Naive B cell (primary cell): Measurements from ENCODE around the gene PHF14. TPM values are rescaled to one million over a fixed set of nuclear protein-coding genes. Genes with fewer than 3 reads are reported as not detected.
"Not testable (repeated sequence)": the region's sequence is repeated elsewhere in the genome, so short reads cannot be mapped to it uniquely, and the experiment has no call there.

ENCODE experiments used
- ATAC-seq, 2 donors: fragments of 150-1000 bp; cut with Tn5 transposase; 2 replicates each; pipeline ENCODE4 v1.10.0; 2021; ENCODE audit warnings: low read depth in 2 of 2, mild to moderate bottlenecking in 2 of 2, moderate library complexity in 2 of 2
- DNase-seq: peaks from one replicate; pipeline ENCODE4 v3.0.0; 2022
- H3K27ac Mint-ChIP-seq, 6 donors: one replicate each; pipeline ENCODE4 v1.8.0; 2020 to 2022; ENCODE audit warnings: mild to moderate bottlenecking in 6 of 6, mixed read lengths in 6 of 6, moderate library complexity in 5 of 6, inconsistent platforms in 2 of 6
- H3K27me3 Mint-ChIP-seq, 3 donors: one replicate each; pipeline ENCODE4 v1.8.0; 2021 to 2022; ENCODE audit warnings: mixed read lengths in 3 of 3, mild to moderate bottlenecking in 1 of 3
- H3K36me3 Mint-ChIP-seq, 2 donors: one replicate each; pipeline ENCODE4 v1.8.0; 2020 to 2022; ENCODE audit warnings: mixed read lengths in 2 of 2, inconsistent platforms in 1 of 2, mild to moderate bottlenecking in 1 of 2
- H3K4me1 Mint-ChIP-seq, 3 donors: one replicate each; pipeline ENCODE4 v1.8.0; 2020 to 2022; ENCODE audit warnings: mixed read lengths in 3 of 3, inconsistent platforms in 1 of 3, mild to moderate bottlenecking in 1 of 3, moderate library complexity in 1 of 3
- H3K4me3 Mint-ChIP-seq, 8 donors: one replicate each; pipeline ENCODE4 v1.8.0; 2020 to 2022; ENCODE audit warnings: mild to moderate bottlenecking in 8 of 8, mixed read lengths in 8 of 8, moderate library complexity in 8 of 8, inconsistent platforms in 2 of 8
- H3K9me3 Mint-ChIP-seq, 7 donors: one replicate each; pipeline ENCODE4 v1.8.0; 2020 to 2022; ENCODE audit warnings: mixed read lengths in 7 of 7, mild to moderate bottlenecking in 5 of 7, inconsistent platforms in 2 of 7, moderate library complexity in 1 of 7
- polyA plus RNA-seq, 6 donors: library from polyadenylated mRNA; unstranded; fragments of 300-500 nt; fragmentation: Illumina TruSeq; gene quantifications; one replicate each; pipeline ENCODE4 v1.2.3, GENCODE V29; 2021; ENCODE audit warnings: low read depth in 6 of 6

PHF14 gene
- 10 to 100 TPM in 5 of 6 donors, 1 to 10 TPM in 1; 9.6 to 14.3 (median 13.4) TPM for polyA plus RNA-seq

GRCh38 chr7:10973061-10973941 is at the start of gene PHF14:
TSS of gene PHF14 (plus strand) at chr7:10973872. CDS start at chr7:10974324, 452 bp downstream.
- Mint-ChIP-seq H3K4me1 (peaks cover 16 to 41% (median 30%) of the 10 kb centered on the region in 3 donors), H3K4me3 (peak within 1 kb of the TSS; percentile 91 to 98 (median 96)), H3K9me3 (no peaks in the 10 kb centered on the region), H3K27me3 (peaks cover 0 to 7% (median 5%) of the 10 kb centered on the region in 3 donors), H3K36me3 (peaks cover 0 to 13% of the 10 kb centered on the region in 2 donors), H3K27ac (peak within 1 kb of the TSS; percentile 90 to 98 (median 95))
- DNase-seq (peak; percentile 92), ATAC-seq (peak; percentile 95 to 96)

GRCh38 chr7:10924370-10924769 is 49.3 kb upstream of the PHF14 start:
- Mint-ChIP-seq H3K4me1 (no peaks in the 10 kb centered on the region), H3K27me3 (no peaks in the 10 kb centered on the region), H3K27ac (no peak overlapping the region), H3K4me3 (no peak overlapping the region), H3K9me3 (no peaks in the 10 kb centered on the region), H3K36me3 (no peaks in the 10 kb centered on the region)
- no peak for DNase-seq
- no peak for ATAC-seq

- not testable (repeated sequence) for H3K27ac Mint-ChIP-seq, H3K27me3 Mint-ChIP-seq, H3K36me3 Mint-ChIP-seq
These were observed 45.5 kb upstream of the PHF14 start for GRCh38 chr7:10928203-10928602.

GRCh38 chr7:10930551-10930950 is 43.1 kb upstream of the PHF14 start:
- Mint-ChIP-seq H3K4me1 (peaks cover 0 to 7% (median 3%) of the 10 kb centered on the region in 3 donors), H3K9me3 (no peaks in the 10 kb centered on the region), H3K4me3 (no peak overlapping the region), H3K36me3 (no peaks in the 10 kb centered on the region), H3K27ac (peak overlapping the region in 1 of 6 donors; percentile 66), H3K27me3 (no peaks in the 10 kb centered on the region)
- ATAC-seq (no peak), DNase-seq (no peak)

More at GRCh38 chr7:10928203-10928602, 45.5 kb upstream of the PHF14 start:
- H3K4me3 Mint-ChIP-seq, H3K4me1 Mint-ChIP-seq, ATAC-seq, DNase-seq, H3K9me3 Mint-ChIP-seq: not testable (repeated sequence)

GRCh38 chr7:10931161-10931560 is 42.5 kb upstream of the PHF14 start:
- peaks cover 3 to 6% of the 10 kb centered on the region in 2 donors for H3K36me3 Mint-ChIP-seq
- no peaks in the 10 kb centered on the region for H3K9me3 Mint-ChIP-seq
- no peak for DNase-seq
- peaks cover 5 to 11% (median 6%) of the 10 kb centered on the region in 3 donors for H3K4me1 Mint-ChIP-seq
- no peak for ATAC-seq
- H3K27me3 Mint-ChIP-seq = no peaks in the 10 kb centered on the region
- H3K27ac Mint-ChIP-seq = peak overlapping the region in 1 of 6 donors; percentile 65
- H3K4me3 Mint-ChIP-seq = no peak overlapping the region

GRCh38 chr7:10934292-10934691 is 39.4 kb upstream of the PHF14 start:
- peaks cover 10% of the 10 kb centered on the region in 2 donors for H3K36me3 Mint-ChIP-seq
- DNase-seq (no peak), ATAC-seq (no peak)
- no peaks in the 10 kb centered on the region for H3K27me3 Mint-ChIP-seq
- H3K4me3 Mint-ChIP-seq = no peak overlapping the region
- H3K27ac Mint-ChIP-seq = no peak overlapping the region
- no peaks in the 10 kb centered on the region for H3K9me3 Mint-ChIP-seq
- H3K4me1 Mint-ChIP-seq = peaks cover 16 to 23% (median 17%) of the 10 kb centered on the region in 3 donors

GRCh38 chr7:10939237-10939910 is 34.3 kb upstream of the PHF14 start:
- peaks cover 10% of the 10 kb centered on the region in 2 donors for H3K36me3 Mint-ChIP-seq
- peaks cover 16 to 27% (median 18%) of the 10 kb centered on the region in 3 donors for H3K4me1 Mint-ChIP-seq
- no peak overlapping the region for H3K27ac Mint-ChIP-seq
- DNase-seq = no peak
- no peaks in the 10 kb centered on the region for H3K9me3 Mint-ChIP-seq
- H3K27me3 Mint-ChIP-seq = no peaks in the 10 kb centered on the region
- ATAC-seq = no peak
- H3K4me3 Mint-ChIP-seq = no peak overlapping the region

- Mint-ChIP-seq H3K36me3 (peaks cover 10% of the 10 kb centered on the region in 2 donors), H3K4me3 (no peak overlapping the region), H3K9me3 (no peaks in the 10 kb centered on the region), H3K4me1 (peaks cover 13 to 27% (median 18%) of the 10 kb centered on the region in 3 donors), H3K27ac (no peak overlapping the region), H3K27me3 (no peaks in the 10 kb centered on the region)
- ATAC-seq (peak; percentile 85 to 86), DNase-seq (peak; percentile 93)
These were observed 33.6 kb upstream of the PHF14 start for GRCh38 chr7:10939911-10940703.

- Mint-ChIP-seq H3K27me3 (no peaks in the 10 kb centered on the region), H3K27ac (no peak overlapping the region), H3K36me3 (peaks cover 7 to 10% of the 10 kb centered on the region in 2 donors), H3K4me3 (no peak overlapping the region), H3K9me3 (no peaks in the 10 kb centered on the region), H3K4me1 (peaks cover 6 to 23% (median 16%) of the 10 kb centered on the region in 3 donors)
- peak; percentile 29 for DNase-seq
- ATAC-seq = peak in 1 of 2 donors; percentile 6
These were observed 32.8 kb upstream of the PHF14 start for GRCh38 chr7:10940704-10941355.

GRCh38 chr7:10950494-10950893 is 23.2 kb upstream of the PHF14 start:
- no peak for ATAC-seq
- H3K36me3 Mint-ChIP-seq = peaks cover 0 to 8% of the 10 kb centered on the region in 2 donors
- DNase-seq = no peak
- H3K4me1 Mint-ChIP-seq = peaks cover 0 to 9% (median 0%) of the 10 kb centered on the region in 3 donors
- no peaks in the 10 kb centered on the region for H3K27me3 Mint-ChIP-seq
- H3K27ac Mint-ChIP-seq = no peak overlapping the region
- peaks cover 0 to 7% (median 4%) of the 10 kb centered on the region in 7 donors for H3K9me3 Mint-ChIP-seq
- no peak overlapping the region for H3K4me3 Mint-ChIP-seq

GRCh38 chr7:10950974-10951578 is 22.6 kb upstream of the PHF14 start:
- not testable (repeated sequence) for H3K36me3 Mint-ChIP-seq, H3K27ac Mint-ChIP-seq, H3K27me3 Mint-ChIP-seq, DNase-seq, ATAC-seq, H3K4me1 Mint-ChIP-seq, H3K9me3 Mint-ChIP-seq, H3K4me3 Mint-ChIP-seq

GRCh38 chr7:10952588-10952987 is 21.1 kb upstream of the PHF14 start:
- Mint-ChIP-seq H3K36me3 (peaks cover 0 to 8% of the 10 kb centered on the region in 2 donors), H3K27me3 (no peaks in the 10 kb centered on the region), H3K4me1 (peaks cover 0 to 9% (median 0%) of the 10 kb centered on the region in 3 donors), H3K27ac (peak overlapping the region in 1 of 6 donors; percentile 5), H3K4me3 (no peak overlapping the region), H3K9me3 (peaks cover 0 to 7% (median 4%) of the 10 kb centered on the region in 7 donors)
- DNase-seq (no peak), ATAC-seq (no peak)
